Measurements from ENCODE around the gene FBXL17.

The FBXL17 gene

DNA sequence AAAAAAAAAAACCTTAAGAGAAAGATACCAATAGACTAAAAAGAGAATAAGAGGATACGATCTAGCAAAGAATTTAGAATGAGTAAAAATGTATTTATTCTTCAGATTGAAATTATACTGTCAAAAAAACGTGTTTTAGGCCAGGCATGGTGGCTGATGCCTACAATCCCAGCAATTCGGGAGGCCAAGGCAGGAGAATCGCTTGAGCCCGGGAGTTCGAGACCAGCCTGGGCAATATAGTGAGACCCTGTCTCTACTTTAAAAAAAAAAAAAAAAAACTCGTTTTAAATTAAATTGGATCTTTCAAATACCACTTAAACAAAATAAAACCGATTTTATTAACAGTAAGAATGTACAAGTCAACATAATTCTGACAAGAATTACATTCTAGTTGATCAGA lies 41.8 kb downstream of the FBXL17 start:
- DNase-seq (ENCODE audit: low read depth), result no peak
- TF ChIP-seq CTCF (IDR thresholded peaks at IDR 0.05; ENCODE audit: control insufficient read depth, extremely low read depth, insufficient read depth), result no peak
- no peak overlapping the region for H3K4me3 ChIP-seq (ENCODE audit: low read depth, low read length)

DNA sequence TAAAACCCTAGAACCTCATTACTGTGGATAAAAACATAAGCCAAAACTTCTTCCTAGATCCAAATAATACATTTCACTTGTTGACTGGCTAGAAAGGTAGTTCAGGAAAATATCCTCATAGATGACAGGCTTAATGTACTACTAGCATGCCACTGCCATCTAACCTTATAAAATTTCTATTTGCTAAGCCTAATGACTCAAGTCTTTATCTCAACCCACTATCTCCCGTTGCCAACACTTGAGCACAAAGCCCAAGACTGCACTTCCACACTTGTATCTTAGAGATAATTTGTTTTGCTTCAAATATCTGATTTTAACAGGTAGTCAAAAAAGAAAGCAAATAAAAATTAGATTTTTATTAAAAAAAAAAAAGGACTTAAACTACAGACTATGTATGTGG lies 42.7 kb downstream of the FBXL17 start:
- TF ChIP-seq CTCF (IDR thresholded peaks at IDR 0.05; ENCODE audit: control insufficient read depth, extremely low read depth, insufficient read depth), result no peak
- H3K4me3 ChIP-seq (ENCODE audit: low read depth, low read length), result no peak overlapping the region
- peak; percentile 85 for DNase-seq (ENCODE audit: low read depth)

- no peak for TF ChIP-seq CTCF (IDR thresholded peaks at IDR 0.05; ENCODE audit: control insufficient read depth, extremely low read depth, insufficient read depth)
- H3K4me3 ChIP-seq (ENCODE audit: low read depth, low read length), result no peak overlapping the region
- DNase-seq (ENCODE audit: low read depth), result no peak
These were observed 47.7 kb downstream of the FBXL17 start for GRCh38 chr5:108334225-108334624.

DNA sequence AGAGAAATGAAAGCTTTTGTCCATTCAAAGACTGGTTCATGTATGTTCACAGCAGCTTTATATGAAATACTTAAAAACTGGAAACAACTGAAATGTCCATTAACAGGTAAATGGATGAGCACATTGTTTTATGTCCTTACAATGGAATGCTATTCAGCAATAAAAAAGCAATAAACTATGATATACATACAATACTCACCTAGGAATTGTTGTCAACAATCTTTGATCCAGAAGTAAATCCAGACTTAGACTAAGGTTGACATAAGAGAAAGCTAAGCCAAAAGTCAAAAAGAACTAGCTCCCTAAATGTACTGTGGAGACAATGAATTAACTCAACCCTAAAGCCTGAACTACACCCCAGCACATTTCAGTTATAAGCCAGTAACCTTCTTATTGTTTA lies 54.9 kb downstream of the FBXL17 start:
- DNase-seq (ENCODE audit: low read depth), result no peak
- no peak overlapping the region for H3K4me3 ChIP-seq (ENCODE audit: low read depth, low read length)
- no peak for TF ChIP-seq CTCF (IDR thresholded peaks at IDR 0.05; ENCODE audit: control insufficient read depth, extremely low read depth, insufficient read depth)

GRCh38 chr5:108324886-108325285 lies 57.0 kb downstream of the FBXL17 start:
- no peak overlapping the region for H3K4me3 ChIP-seq (ENCODE audit: low read depth, low read length)
- DNase-seq (ENCODE audit: low read depth), result no peak
- TF ChIP-seq CTCF (IDR thresholded peaks at IDR 0.05; ENCODE audit: control insufficient read depth, extremely low read depth, insufficient read depth), result no peak

GRCh38 chr5:108321341-108321740 lies 60.6 kb downstream of the FBXL17 start:
- peak; percentile 61 for DNase-seq (ENCODE audit: low read depth)
- no peak for TF ChIP-seq CTCF (IDR thresholded peaks at IDR 0.05; ENCODE audit: control insufficient read depth, extremely low read depth, insufficient read depth)
- H3K4me3 ChIP-seq (ENCODE audit: low read depth, low read length), result peak overlapping the region; percentile 48; the same call in 1 of the 2 replicates

DNA sequence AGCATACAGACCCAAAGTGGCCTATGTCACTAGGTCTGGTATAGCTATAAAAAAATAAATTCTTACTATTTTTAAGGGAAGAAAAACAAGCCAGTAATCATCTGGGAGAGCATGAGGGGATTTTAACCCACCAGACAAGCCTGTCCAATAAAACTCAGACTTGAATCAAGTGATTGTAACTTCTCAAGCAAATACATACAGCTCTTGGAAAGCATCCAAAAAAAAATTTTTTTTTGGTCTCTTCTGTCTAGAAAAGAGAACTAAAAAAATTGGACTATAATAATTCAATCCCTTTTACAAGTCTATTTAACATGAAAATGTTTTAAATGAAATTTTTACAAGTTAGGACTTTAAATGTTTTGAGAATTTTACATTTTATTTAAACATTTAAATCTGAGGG lies 61.7 kb downstream of the FBXL17 start:
- TF ChIP-seq CTCF (IDR thresholded peaks at IDR 0.05; ENCODE audit: control insufficient read depth, extremely low read depth, insufficient read depth), result no peak
- H3K4me3 ChIP-seq (ENCODE audit: low read depth, low read length), result peak overlapping the region; percentile 48
- no peak for DNase-seq (ENCODE audit: low read depth)
